Progenitor cell of endocrine pancreas (in vitro differentiated cells): ENCODE measurements around the gene GRN. TPM values are rescaled to one million over a fixed set of nuclear protein-coding genes. Genes with fewer than 3 reads are reported as not detected.
A peak's percentile ranks its signal among the peaks of the same experiment; 100 is the strongest.

ENCODE experiments used
- DNase-seq: peaks from one replicate; pipeline ENCODE4 v3.0.0; 2021; ENCODE audit warnings: low spot score; ENCODE audit not compliant: unreplicated experiment
- H3K27ac Mint-ChIP-seq: 2 replicates; pipeline ENCODE4 v1.8.0; 2021; ENCODE audit warnings: mild to moderate bottlenecking, moderate library complexity, mixed read lengths
- H3K27me3 Mint-ChIP-seq: 2 replicates; pipeline ENCODE4 v1.8.0; 2021; ENCODE audit warnings: mixed read lengths
- H3K36me3 Mint-ChIP-seq: 2 replicates; pipeline ENCODE4 v1.8.0; 2022; ENCODE audit warnings: mixed read lengths; ENCODE audit not compliant: insufficient read depth
- H3K4me1 Mint-ChIP-seq: 2 replicates; pipeline ENCODE4 v1.8.0; 2021; ENCODE audit warnings: low read depth, mixed read lengths
- H3K4me3 Mint-ChIP-seq: 2 replicates; pipeline ENCODE4 v1.8.0; 2021; ENCODE audit warnings: low read depth, mild to moderate bottlenecking, moderate library complexity, mixed read lengths
- H3K9me3 Mint-ChIP-seq: 2 replicates; pipeline ENCODE4 v1.8.0; 2021; ENCODE audit warnings: low read depth, mixed read lengths
- total RNA-seq: library from RNA; stranded (reverse); gene quantifications from 2 replicates; pipeline ENCODE4 v1.2.1, GENCODE V29; 2021
- TF ChIP-seq, protein P1 (sequence below): fragments of 200-600 bp; sonication (generic); IDR thresholded peaks from one replicate; pipeline ENCODE4 v1.5.0; 2021; ENCODE audit warnings: antibody characterized with exemption, mild to moderate bottlenecking; ENCODE audit not compliant: unreplicated experiment

The GRN gene
- total RNA-seq, 1 donor from 2014 or later, result 99.7 TPM

DNA sequence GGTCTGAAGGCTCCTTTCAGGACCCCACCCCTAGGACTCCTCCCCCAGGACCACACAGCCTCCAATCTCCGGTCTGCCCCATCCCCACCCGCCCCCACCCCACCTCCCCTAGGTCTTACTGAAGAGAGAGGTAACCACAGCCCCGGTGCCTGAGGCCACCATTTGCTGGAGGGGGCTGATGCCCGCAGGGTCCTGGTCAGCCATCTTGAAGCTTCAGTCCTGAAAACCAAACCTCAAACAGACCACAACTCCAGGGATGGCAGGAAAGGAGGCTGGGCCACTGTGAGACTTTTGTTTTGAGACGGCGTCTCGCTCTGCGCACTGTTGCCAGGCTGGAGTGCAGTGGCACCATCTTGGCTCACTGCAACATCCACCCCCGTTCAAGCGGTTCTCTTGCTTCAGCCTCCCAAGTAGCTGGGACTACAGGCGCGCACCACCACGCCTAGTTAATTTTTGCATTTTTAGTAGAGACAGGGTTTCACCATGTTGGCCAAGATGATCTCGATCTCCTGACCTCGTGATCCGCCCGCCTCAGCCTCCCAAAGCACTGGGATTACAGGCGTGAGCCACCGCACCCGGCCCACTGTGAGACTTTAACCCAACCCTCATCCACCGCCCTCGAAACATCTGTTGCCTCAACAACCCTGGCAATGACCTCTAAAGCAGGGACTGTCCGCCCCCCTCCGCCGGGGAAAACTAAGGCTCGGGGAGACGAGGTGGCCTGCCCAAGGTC, 21.6 kb upstream of the GRN start:
- Mint-ChIP-seq H3K27ac (no peak overlapping the region), H3K4me1 (peaks cover 5% of the 10 kb centered on the region), H3K9me3 (no peaks in the 10 kb centered on the region), H3K36me3 (peaks cover 3% of the 10 kb centered on the region), H3K27me3 (peaks cover 11% of the 10 kb centered on the region), H3K4me3 (peak overlapping the region; percentile 80)
- TF ChIP-seq, protein P1, sequence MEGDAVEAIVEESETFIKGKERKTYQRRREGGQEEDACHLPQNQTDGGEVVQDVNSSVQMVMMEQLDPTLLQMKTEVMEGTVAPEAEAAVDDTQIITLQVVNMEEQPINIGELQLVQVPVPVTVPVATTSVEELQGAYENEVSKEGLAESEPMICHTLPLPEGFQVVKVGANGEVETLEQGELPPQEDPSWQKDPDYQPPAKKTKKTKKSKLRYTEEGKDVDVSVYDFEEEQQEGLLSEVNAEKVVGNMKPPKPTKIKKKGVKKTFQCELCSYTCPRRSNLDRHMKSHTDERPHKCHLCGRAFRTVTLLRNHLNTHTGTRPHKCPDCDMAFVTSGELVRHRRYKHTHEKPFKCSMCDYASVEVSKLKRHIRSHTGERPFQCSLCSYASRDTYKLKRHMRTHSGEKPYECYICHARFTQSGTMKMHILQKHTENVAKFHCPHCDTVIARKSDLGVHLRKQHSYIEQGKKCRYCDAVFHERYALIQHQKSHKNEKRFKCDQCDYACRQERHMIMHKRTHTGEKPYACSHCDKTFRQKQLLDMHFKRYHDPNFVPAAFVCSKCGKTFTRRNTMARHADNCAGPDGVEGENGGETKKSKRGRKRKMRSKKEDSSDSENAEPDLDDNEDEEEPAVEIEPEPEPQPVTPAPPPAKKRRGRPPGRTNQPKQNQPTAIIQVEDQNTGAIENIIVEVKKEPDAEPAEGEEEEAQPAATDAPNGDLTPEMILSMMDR, result no peak
- DNase-seq, result no peak

DNA sequence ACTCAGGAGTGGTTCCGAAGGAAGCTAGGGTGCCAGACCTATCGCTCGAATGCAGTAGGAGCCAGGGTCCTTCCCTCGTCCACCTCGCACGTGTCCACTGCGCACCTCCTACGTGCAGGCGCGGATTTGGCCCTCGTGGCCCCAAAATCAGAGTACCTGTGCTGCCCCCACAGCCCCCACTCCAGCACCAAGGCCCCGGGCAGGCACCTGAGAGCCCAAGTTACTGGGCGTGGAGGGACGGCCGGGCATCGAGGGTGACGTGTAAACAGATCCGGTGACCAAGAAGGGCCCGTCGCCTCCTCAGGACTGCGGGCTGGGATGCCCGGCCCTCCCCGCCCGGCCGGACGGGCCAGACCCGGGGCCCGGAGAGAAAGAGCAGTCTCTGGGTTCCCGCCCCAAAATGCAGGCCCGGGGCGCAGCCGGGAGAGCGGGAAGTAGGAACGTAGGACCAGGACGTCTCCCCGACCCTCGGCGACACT, 21.0 kb upstream of the GRN start:
- Mint-ChIP-seq H3K4me1 (peaks cover 5% of the 10 kb centered on the region), H3K27ac (peak overlapping the region; percentile 45), H3K9me3 (no peaks in the 10 kb centered on the region), H3K27me3 (peaks cover 11% of the 10 kb centered on the region), H3K4me3 (peak overlapping the region; percentile 80), H3K36me3 (peaks cover 3% of the 10 kb centered on the region)
- TF ChIP-seq, protein P1, result no peak
- no peak for DNase-seq

DNA sequence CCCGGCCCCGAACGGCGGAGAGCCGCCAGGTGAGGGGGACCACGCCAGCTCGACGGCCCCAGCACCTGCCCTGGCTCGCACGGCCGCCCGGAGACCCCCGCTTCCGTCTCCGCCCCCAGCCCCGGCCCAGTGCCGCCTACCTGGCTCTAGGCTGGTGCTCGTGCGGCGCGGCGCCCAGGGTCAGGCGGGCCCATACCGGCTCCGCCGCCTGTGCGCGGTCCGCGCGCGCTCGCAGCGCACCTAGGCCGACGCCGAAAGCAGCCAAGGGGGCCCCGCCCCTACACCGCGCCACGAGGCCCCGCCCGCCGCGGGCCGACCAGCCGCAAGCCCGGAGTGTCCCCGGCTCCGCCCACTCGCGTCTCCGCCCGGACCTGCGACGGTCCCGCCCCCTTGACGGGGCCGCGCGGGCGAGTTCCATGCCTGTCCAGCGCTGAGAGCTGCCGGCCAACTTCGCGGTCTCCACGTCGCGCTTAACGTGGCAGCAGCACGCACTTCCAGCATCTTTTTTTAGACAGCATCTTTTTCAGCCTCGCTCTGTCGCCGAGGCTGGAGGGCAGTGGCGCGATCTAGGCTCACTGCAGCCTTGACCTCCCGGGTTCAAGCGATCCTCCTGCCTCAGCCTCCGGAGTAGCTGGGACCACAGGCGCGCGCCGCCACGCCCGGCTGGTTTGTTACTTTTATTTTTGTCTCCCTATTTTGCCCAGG, 20.4 kb upstream of the GRN start, which contains the start of gene SLC25A39:
TSS of gene SLC25A39 (minus strand) at position 253 of the 705 bp plus-strand sequence. CDS start 1,261 bp downstream, outside the sequence.
- peak within 1 kb of the TSS; percentile 80 for H3K4me3 Mint-ChIP-seq
- peaks cover 11% of the 10 kb centered on the region for H3K27me3 Mint-ChIP-seq
- no peaks in the 10 kb centered on the region for H3K9me3 Mint-ChIP-seq
- H3K4me1 Mint-ChIP-seq, result peaks cover 5% of the 10 kb centered on the region
- TF ChIP-seq, protein P1, result no peak
- peak within 1 kb of the TSS; percentile 67 for H3K27ac Mint-ChIP-seq
- no peaks in the 10 kb centered on the region for H3K36me3 Mint-ChIP-seq
- DNase-seq, result peak; percentile 94

DNA sequence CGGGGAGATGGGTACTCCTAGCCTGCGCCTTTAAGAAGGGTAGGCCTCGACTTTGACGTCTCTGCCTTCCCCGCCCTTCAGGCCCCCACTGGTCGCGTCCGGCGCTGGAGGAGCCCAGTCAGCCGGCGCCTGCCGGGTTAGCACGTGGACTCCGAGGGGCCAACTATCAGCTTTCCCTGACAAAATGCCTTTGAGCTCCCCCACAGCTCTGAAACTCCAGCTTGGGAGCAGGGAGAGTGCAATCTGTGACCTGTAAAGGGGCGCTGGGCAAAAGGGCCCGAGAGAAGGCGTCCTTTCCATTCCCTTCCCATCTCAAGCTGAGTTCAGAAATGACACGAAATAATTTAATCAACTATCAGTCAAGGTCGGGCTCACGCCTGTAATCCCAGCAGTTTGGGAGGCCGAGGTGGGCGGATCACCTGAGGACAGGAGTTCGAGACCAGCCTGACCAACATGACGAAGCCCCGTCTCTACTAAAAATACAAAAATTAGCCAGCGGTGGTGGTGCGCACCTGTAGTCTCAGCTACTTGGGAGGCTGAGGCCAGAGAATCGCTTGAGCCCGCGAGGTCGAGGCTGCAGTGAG, 18.1 kb upstream of the GRN start:
- Mint-ChIP-seq H3K36me3 (no peaks in the 10 kb centered on the region), H3K27me3 (peaks cover 11% of the 10 kb centered on the region), H3K9me3 (no peaks in the 10 kb centered on the region), H3K4me3 (no peak overlapping the region), H3K4me1 (peaks cover 5% of the 10 kb centered on the region), H3K27ac (peak overlapping the region; percentile 83)
- peak; percentile 76 for DNase-seq
- TF ChIP-seq, protein P1, result no peak
